Hepatocyte (in vitro differentiated cells): ENCODE measurements around the gene CSRP1. TPM values are rescaled to one million over a fixed set of nuclear protein-coding genes. Genes with fewer than 3 reads are reported as not detected.
A peak's percentile ranks its signal among the peaks of the same experiment; 100 is the strongest.

Source experiments
- DNase-seq: peaks from one replicate; pipeline ENCODE4 v3.0.0-alpha.2; 2016; ENCODE audit warnings: low spot score
- H2AFZ ChIP-seq: fragments of 200-600 bp; sonication (generic); 2 replicates; pipeline ENCODE4 v1.6.0; 2016; ENCODE audit warnings: antibody characterized with exemption, mild to moderate bottlenecking
- H3K27ac ChIP-seq: fragments of 200-600 bp; sonication (generic); 2 replicates; pipeline ENCODE4 v1.5.1; 2016; ENCODE audit warnings: mild to moderate bottlenecking
- H3K27me3 ChIP-seq: fragments of 200-600 bp; sonication (generic); 2 replicates; pipeline ENCODE4 v1.6.1; 2016
- H3K36me3 ChIP-seq: fragments of 200-600 bp; sonication (generic); replicated peaks from 2 replicates; pipeline ENCODE4 v1.5.1; 2016; ENCODE audit warnings: low read depth; ENCODE audit not compliant: insufficient read depth
- H3K4me1 ChIP-seq: fragments of 200-600 bp; sonication (generic); 2 replicates; pipeline ENCODE4 v1.5.1; 2016; ENCODE audit warnings: mild to moderate bottlenecking, moderate library complexity; ENCODE audit not compliant: insufficient read depth
- H3K4me2 ChIP-seq: fragments of 200-600 bp; sonication (generic); 2 replicates; pipeline ENCODE4 v1.6.0; 2016
- H3K4me3 ChIP-seq: fragments of 200-600 bp; sonication (generic); 2 replicates; pipeline ENCODE4 v1.5.1; 2016; ENCODE audit warnings: mild to moderate bottlenecking
- H3K79me2 ChIP-seq: fragments of 200-600 bp; sonication (generic); 2 replicates; pipeline ENCODE4 v1.6.0; 2017; ENCODE audit warnings: mild to moderate bottlenecking
- H3K9me2 ChIP-seq: fragments of 200-600 bp; sonication (generic); replicated peaks from 2 replicates; pipeline ENCODE4 v1.6.0; 2017; ENCODE audit warnings: mild to moderate bottlenecking; ENCODE audit not compliant: insufficient read depth
- H3K9me3 ChIP-seq: fragments of 200-600 bp; sonication (generic); 2 replicates; pipeline ENCODE4 v1.5.1; 2016; ENCODE audit warnings: low read depth, mild to moderate bottlenecking
- H4K20me1 ChIP-seq: fragments of 200-600 bp; sonication (generic); 2 replicates; pipeline ENCODE4 v1.6.0; 2016; ENCODE audit warnings: mild to moderate bottlenecking; ENCODE audit not compliant: insufficient read depth, poor library complexity, severe bottlenecking
- CTCF ChIP-seq: fragments of 200-600 bp; sonication (generic); IDR thresholded peaks from 2 replicates; pipeline ENCODE4 v1.5.1; 2016; ENCODE audit warnings: antibody characterized with exemption, mild to moderate bottlenecking; ENCODE audit not compliant: poor library complexity
- EZH2 ChIP-seq: fragments of 200-600 bp; sonication (generic); IDR thresholded peaks from 2 replicates; pipeline ENCODE4 v1.6.1; 2016; ENCODE audit warnings: antibody characterized with exemption, mild to moderate bottlenecking, borderline replicate concordance
- EZH2phosphoT487 ChIP-seq: fragments of 200-600 bp; sonication (generic); IDR thresholded peaks from one replicate; pipeline ENCODE4 v1.6.1; 2018; ENCODE audit warnings: antibody characterized with exemption, mild to moderate bottlenecking, low read depth, moderate library complexity; ENCODE audit not compliant: unreplicated experiment, severe bottlenecking
- WGBS: methylation state at CpG from one replicate; pipeline ENCODE4 v1.1.6; 2016; ENCODE audit warnings: low lambda C conversion rate; ENCODE audit errors: missing lambda C conversion rate; 5-methylcytosine and 5-hydroxymethylcytosine counted together
- polyA plus RNA-seq: library from polyadenylated mRNA; unstranded; fragments of >200 nt; fragmentation: Nextera tagmentation; extraction: Ambion mirVana; gene quantifications from 2 replicates; pipeline ENCODE4 v1.2.1, GENCODE V29; 2016
- total RNA-seq: library from RNA; depleted of rRNA; stranded (reverse); fragments of >200 nt; gene quantifications from 2 replicates; pipeline ENCODE4 v1.2.3, GENCODE V29; 2014

Gene CSRP1
- total and polyA plus RNA-seq, 2 experiments from 2014 or later = 50.9 to 76.0 TPM

- Histone ChIP-seq H4K20me1 (peaks cover 9% of the 10 kb centered on the region), H3K79me2 (peaks cover 22% of the 10 kb centered on the region), H3K4me2 (no peak overlapping the region), H3K27me3 (no peaks in the 10 kb centered on the region), H3K9me2 (no peaks in the 10 kb centered on the region), H3K27ac (peak overlapping the region; percentile 93), H3K36me3 (no peaks in the 10 kb centered on the region), H2AFZ (no peak overlapping the region), H3K9me3 (no peaks in the 10 kb centered on the region), H3K4me3 (no peak overlapping the region), H3K4me1 (peaks cover 48% of the 10 kb centered on the region)
- WGBS = 89% methylated on average over 7 of the region's 7 CpGs
- DNase-seq = peak; percentile 17
- TF ChIP-seq CTCF = no peak
- TF ChIP-seq EZH2phosphoT487 = no peak
- no peak for TF ChIP-seq EZH2
Measured at GRCh38 chr1:201463071-201463552, 43.8 kb downstream of the CSRP1 start.

GRCh38 chr1:201461645-201462441, 45.1 kb downstream of the CSRP1 start:
- Histone ChIP-seq H3K4me3 (no peak overlapping the region), H2AFZ (no peak overlapping the region), H3K4me2 (peak overlapping the region; percentile 41), H3K9me2 (no peaks in the 10 kb centered on the region), H3K27ac (peak overlapping the region; percentile 93), H3K36me3 (no peaks in the 10 kb centered on the region), H3K27me3 (no peaks in the 10 kb centered on the region), H4K20me1 (peaks cover 6% of the 10 kb centered on the region), H3K4me1 (peaks cover 41% of the 10 kb centered on the region), H3K79me2 (peaks cover 10% of the 10 kb centered on the region), H3K9me3 (no peaks in the 10 kb centered on the region)
- WGBS = 61% methylated on average over 13 of the region's 13 CpGs
- TF ChIP-seq EZH2phosphoT487 (no peak), CTCF (no peak), EZH2 (no peak)
- peak; percentile 91 for DNase-seq

GRCh38 chr1:201460814-201461644, 45.9 kb downstream of the CSRP1 start:
- 51% methylated on average over 8 of the region's 8 CpGs for WGBS
- Histone ChIP-seq H3K79me2 (peaks cover 2% of the 10 kb centered on the region), H3K4me2 (peak overlapping the region; percentile 41), H3K9me3 (no peaks in the 10 kb centered on the region), H3K36me3 (no peaks in the 10 kb centered on the region), H3K4me1 (peaks cover 37% of the 10 kb centered on the region), H3K4me3 (no peak overlapping the region), H3K27ac (peak overlapping the region; percentile 93), H2AFZ (no peak overlapping the region), H4K20me1 (no peaks in the 10 kb centered on the region), H3K27me3 (no peaks in the 10 kb centered on the region), H3K9me2 (no peaks in the 10 kb centered on the region)
- TF ChIP-seq EZH2 = no peak
- TF ChIP-seq CTCF = no peak
- no peak for TF ChIP-seq EZH2phosphoT487
- DNase-seq = peak; percentile 89
